Vagina (tissue), 2 donors: ENCODE results near the gene INTS13.

ENCODE experiments used
- CTCF ChIP-seq, 3 experiments: fragments of 450-650 bp in 2 of 3; fragments of 200-600 bp in 1 of 3; sonication (generic) in 1 of 3; IDR thresholded peaks; one replicate each; pipeline ENCODE4 v1.5.1; 2017 to 2019; ENCODE audit warnings: antibody characterized with exemption in 3 of 3, mild to moderate bottlenecking in 2 of 3, moderate library complexity in 2 of 3
- POLR2AphosphoS5 ChIP-seq, 2 donors: sonication (generic); formaldehyde crosslinking; IDR thresholded peaks; one replicate each; pipeline ENCODE4 v1.9.0; 2017; ENCODE audit warnings: antibody characterized with exemption in 2 of 2, mild to moderate bottlenecking in 2 of 2, low read depth in 1 of 2; ENCODE audit not compliant: insufficient read depth in 1 of 2

DNA sequence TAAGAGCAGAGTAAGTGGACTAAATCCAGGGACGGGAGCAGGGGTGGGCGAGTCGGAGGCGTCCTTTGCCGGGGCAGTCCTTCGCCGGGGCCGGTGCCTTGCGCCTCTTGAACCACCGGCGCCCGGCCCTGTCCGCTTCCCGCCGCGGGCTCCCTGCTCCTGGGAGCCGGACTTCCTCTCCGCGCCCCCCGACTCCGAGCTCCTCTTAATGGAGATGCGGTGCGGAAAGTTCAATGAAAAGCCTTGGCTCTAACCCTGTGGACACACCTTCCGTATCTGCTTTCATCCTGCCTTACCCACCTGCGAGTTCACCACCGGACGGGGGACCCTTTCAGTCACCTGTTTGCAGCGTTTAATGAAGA is 901 bp upstream of the INTS13 start:
- TF ChIP-seq POLR2AphosphoS5 (IDR thresholded peaks at IDR 0.05; ENCODE audit: insufficient read depth in 1 of 2, low read depth in 1 of 2) (peak in 1 of 2 donors; percentile 67), CTCF (IDR thresholded peaks at IDR 0.05) (no peak)
